ENCODE measurements around the gene CDHR3. TPM values are rescaled to one million over a fixed set of nuclear protein-coding genes. Genes with fewer than 3 reads are reported as not detected.
A peak's percentile ranks its signal among the peaks of the same experiment; 100 is the strongest.
"Not testable (repeated sequence)": the region's sequence is repeated elsewhere in the genome, so short reads cannot be mapped to it uniquely, and the experiment has no call there.

CDHR3 gene
- polyA plus RNA-seq, 4 donors = 4.3 to 17.1 (median 7.1) TPM

DNA sequence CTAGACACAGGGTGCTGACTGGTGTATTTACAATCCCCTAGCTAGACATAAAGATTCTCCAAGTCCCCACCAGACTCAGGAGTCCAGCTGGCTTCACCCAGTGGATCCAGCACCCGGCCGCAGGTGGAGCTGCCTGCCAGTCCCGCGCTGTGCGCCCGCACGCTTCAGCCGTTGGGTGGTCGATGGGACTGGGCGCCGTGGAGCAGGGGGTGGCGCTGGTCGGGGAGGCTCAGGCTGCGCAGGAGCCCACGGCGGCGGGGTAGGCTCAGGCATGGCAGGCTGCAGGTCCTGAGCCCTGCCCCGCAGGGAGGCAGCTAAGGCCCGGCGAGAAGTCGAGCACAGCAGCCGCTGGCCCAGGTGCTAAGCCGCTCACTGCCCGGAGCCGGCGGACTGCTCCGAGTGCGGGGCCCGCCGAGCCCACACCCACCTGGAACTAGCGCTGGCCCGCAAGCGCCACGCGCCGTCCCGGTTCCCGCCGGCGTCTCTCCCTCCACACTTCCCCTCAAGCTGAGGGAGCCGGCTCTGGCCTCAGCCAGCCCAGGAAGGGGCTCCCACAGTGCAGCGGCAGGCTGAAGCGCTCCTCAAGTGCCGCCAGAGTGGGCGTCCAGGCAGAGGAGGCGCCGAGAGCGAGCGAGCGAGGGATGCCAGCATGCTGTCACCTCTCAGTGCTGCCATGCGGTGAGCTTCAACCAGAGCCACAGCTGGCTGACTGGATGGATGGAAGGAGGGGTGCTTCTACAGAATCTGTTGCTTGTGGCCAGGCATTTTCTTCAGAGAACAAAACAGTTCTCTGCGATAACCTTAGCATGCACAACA, 7.2 kb upstream of the CDHR3 start:
- not testable (repeated sequence) for DNase-seq (ENCODE audit: low read depth in 4 of 4, low spot score in 2 of 4)

DNA sequence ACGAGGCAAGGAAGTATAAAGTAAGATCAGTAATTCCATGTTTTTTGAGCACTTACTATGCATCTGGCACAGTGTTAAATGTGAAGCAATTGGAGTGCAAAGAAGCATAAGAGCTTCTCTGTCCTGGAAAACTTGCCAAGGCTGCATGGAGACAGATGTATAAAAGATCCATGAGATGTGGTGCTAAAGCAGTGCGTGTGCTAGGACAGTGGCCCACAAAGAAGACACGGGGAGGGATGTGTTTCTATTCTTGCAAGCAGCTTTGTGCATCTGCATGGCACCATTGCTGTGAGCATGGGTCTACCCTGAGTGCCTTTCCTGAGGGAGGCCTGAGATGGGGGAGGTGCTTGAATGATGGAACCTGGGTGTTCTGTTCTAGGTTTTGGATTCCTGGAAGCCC, 5.1 kb upstream of the CDHR3 start:
- no peak for DNase-seq (ENCODE audit: low read depth in 4 of 4, low spot score in 2 of 4)

DNA sequence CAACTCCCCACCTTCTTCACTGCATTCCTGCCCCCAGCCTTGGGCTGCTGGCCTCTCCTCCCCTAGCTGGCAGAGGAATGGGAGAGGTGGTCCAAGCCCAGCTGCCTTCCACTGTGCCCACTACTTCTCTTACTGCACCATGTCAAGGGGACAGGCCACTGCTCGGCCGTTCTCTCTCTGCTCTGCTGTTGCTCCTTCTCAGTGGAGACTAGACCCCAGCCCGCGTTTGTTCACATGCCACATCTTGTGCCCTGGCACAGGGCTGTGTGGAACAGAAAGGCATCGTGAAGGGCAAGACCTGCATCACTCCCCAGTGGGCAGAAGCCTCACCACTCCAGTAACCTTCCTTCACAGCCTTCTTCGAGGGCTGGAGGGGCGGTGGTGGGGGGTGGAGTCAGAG, 711 bp upstream of the CDHR3 start:
- no peak for DNase-seq (ENCODE audit: low read depth in 4 of 4, low spot score in 2 of 4)

DNA sequence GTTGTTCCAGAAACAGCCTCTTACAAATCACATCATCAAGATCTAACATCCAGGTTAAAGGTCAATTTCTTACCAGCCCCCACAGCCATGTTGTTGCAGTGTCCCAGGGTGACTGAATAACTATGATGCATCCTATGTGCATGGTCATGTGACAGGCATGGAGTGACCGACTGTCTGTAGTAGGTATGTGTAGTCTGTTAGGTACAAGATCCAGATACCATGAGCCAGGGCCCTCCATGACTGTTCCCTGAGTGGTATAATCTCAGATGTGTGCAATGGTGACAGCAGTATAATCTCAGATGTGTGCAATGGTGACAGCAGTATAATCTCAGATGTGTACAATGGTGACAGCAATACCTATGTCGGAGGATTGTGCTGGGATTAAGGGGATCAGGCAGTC, 8.8 kb downstream of the CDHR3 start:
- no peak for DNase-seq (ENCODE audit: low read depth in 4 of 4, low spot score in 2 of 4)

DNA sequence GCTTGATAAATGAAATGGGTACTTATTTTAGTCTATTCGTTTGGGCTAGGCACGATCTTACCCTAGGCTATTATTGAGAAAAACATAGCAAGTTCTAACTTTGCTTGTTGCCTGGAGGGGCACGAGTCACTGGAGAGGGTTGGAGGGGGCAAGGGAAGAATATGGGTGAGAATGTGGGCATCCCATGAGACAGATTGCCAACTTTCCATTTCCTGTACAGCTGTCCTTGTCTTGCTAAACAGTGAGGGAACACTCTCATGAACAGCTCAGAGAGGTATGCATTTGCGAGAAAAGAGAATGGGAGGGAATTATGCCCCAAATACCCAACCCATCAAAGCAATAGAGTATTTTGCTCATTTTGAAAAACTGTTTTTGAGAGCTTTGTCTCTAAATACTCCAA, 9.2 kb downstream of the CDHR3 start:
- DNase-seq (ENCODE audit: low read depth in 4 of 4, low spot score in 2 of 4) = no peak

DNA sequence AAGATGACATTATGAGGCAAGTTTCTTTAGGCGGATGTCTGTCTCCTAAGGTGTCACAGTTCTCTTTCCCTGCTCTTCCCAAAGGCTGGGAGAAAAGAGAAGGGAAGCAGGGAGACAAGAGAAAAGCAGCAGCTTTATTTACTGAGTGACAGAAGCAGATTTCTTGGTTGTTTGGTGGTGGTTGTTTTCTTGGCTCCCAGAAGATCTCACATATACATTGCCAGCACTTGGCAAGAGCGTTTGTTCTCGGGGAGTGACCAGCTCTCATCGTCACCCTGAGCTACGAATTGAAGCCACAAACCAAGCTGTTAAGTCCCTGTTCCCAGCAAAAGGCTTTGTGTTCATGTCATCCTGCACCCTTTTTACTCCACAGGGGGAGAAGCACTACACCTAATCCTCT, 11.4 kb downstream of the CDHR3 start:
- no peak for DNase-seq (ENCODE audit: low read depth in 4 of 4, low spot score in 2 of 4)

DNA sequence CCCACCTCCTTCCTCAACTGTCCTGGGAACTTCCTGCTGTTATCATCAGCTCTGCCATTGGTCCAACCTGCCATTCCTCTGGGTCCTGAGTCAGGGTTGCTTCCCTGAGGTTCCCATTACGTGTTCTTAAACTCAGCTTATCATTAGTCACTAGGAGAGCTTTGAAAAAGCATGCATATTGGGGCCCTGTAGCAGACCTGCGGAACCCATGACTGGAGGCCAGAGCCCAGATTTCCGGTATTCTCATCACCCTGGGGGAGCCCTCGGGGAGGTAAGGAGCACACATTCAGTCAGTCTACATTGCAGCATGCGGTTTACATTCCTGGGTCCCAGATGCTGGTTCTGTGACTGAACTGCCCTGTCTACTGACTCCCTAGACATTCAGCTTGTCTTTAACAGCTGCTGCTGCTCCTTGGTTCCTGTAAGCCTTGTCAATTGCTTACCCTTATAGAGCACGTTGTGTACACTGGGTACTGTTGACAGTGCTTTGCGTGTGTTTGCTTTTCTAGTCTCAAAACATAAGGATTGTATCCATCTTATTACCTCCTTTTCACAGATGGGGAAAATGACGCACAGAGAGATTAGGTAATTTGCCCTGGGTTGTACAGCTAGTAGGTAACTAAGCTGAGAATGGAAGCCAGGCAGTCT, 12.8 kb downstream of the CDHR3 start:
- no peak for DNase-seq (ENCODE audit: low read depth in 4 of 4, low spot score in 2 of 4)

DNA sequence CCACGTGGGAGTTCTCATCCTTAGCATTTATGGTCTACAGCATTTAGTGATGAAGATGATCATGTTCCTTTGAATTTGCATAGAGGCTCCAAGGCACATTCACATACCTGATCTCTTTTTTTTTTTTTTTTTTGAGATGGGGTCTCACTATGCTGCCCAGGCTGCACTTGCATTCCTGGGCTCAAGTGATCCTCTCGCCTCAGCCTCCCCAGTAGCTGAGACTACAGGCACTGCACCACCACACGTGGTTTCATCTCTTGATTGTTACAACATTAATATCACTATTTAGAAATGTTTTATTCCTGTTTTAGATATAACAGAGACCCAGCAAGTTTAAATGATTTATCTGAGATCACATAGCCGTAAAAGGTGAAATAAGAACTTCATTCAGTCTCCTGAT, 13.8 kb downstream of the CDHR3 start:
- DNase-seq (ENCODE audit: low read depth in 4 of 4, low spot score in 2 of 4) = no peak

DNA sequence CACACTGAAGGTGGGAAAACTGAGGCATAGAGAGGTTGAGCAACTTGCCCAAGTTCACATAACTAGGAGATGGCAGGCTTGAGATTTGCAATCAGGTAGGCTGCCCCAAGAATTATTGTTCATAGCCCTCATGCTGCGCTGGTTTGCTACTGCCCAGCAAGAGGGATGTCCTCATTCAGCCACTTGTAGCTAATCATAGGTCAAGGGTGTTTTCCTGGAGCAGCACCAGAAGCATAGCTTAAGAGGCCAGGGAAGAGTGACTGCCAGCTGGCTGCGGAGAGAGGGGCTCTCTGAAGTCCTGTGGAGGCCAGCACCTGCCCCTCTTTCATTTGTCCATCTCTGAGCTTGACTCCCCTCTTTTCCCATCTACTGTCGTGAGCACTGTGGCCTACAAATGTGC, 15.0 kb downstream of the CDHR3 start:
- DNase-seq (ENCODE audit: low read depth in 4 of 4, low spot score in 2 of 4) = no peak

DNA sequence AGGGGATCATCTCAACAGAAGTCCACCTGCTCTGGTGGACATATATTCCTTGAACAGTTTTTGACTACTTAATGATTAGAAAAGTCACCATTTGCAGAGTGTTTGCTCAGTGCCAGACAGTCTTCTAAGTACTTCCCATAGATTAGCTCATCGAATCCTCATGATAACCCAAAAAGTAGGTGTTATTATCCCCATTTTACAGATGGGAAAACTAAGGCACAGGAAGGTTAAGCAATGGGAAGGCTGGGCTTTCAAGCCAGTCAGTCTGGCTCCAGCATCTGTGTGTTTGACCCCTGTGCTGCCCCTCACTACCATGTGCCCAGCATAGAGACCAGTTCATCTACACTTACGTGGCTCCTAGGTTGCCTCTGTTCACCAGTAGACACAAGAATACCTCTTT, 15.9 kb downstream of the CDHR3 start:
- no peak for DNase-seq (ENCODE audit: low read depth in 4 of 4, low spot score in 2 of 4)

DNA sequence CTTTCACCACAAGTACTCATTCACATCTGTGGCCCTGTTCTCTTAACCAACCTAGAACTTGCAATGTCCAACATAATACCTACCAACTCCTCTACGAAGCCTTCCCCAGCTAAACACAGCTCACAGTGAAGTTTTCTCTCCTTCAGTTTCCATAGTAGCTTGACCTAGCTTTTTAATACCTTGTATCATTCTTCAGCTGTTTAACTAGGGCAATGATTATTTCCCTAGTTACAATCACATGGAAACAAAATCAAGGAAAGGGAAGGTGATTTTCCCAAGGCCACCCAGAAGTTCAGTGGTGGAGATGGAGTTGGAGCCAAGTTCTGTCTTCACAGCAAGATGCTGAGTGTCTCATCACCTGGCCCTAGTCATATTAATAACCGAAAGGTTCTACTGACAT, 16.3 kb downstream of the CDHR3 start:
- no peak for DNase-seq (ENCODE audit: low read depth in 4 of 4, low spot score in 2 of 4)

DNA sequence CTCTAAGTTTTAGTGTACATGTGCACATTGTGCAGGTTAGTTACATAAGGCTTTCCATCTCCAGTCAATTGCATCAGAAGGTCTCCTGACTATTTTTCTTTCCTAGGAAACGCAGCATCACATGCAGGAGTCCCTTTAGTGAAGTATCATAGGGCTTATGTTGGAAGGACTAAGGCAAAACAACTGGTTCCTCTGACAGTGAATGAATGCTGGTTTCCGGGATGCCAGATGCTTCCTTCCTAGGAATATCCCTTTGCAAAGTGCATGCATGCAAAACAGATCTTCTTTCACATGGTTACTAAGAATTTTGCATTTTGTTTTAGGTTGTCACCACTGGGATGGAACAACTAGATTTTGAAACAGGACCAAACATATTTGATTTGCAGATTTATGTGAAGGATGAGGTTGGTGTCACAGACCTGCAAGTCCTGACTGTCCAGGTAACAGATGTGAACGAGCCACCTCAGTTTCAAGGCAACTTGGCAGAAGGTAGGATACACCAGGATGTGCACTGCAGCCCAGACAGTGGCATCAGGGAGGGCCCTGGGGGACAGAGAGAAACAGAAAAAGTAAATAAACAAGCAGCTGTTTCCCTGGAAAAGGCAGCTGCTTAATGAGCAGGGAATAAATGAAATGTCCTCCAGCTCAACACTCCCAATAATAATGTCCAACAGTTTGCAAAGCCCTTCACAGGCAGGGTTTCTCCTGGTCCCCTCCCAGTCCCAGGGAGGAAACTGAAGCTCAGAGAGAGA, 17.8 kb downstream of the CDHR3 start:
- no peak for DNase-seq (ENCODE audit: low read depth in 4 of 4, low spot score in 2 of 4)

DNA sequence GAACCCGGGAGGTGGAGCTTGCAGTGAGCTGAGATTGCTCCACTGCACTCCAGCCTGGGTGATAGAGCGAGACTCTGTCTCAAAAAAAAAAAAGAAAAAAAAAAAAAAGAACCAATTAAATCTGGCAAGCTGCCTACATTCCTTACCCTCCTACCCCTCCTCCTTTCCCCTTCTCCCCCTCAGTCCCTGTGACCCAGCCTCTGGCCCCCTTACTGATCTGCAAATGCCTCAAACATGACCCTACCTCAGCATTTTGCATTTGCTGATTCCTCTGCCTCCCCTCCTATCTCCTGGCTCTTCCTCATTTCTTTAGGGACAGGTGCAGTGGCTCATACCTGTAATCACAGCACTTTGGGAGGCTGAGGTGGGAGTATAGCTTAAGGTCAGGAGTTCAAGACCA, 19.3 kb downstream of the CDHR3 start:
- DNase-seq (ENCODE audit: low read depth in 4 of 4, low spot score in 2 of 4) = no peak

DNA sequence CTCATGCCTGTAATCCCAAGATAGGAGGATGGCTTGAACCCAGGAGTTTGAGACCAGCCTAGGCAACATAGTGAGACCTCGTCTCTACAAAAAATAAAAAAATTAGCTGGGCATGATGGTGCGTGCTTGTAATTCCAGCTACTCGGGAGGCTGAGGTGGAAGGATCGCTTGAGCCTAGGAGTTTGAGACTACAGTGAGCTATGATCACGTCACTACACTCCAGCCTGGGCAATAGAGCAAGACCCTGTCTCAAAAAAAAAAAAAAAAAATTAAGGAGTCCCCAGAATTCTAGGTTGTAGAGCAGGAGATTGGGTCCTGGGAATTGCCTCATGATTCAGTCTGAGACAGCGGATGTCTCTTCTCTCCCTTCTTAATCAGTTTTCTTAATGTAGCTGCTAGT, 21.7 kb downstream of the CDHR3 start:
- DNase-seq (ENCODE audit: low read depth in 4 of 4, low spot score in 2 of 4) = not testable (repeated sequence)

DNA sequence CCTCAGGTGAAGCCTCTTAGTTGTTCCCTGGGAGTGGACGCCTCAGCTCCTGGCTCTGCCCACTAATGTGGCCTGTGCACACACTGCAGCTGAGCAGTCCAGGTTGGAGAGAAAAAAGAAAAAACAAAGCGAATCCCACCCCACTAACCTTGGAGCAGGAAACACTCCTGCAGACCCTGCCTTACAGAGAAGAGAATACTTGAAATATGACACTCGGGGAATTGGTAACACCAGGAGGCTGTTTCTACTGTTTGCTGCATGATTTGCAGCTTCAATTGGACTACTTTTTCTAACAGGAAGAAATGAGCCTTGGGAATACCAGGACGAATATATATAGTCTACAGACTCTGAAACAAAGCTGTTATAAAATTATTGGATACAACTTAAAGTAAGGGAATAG, 22.2 kb downstream of the CDHR3 start:
- DNase-seq (ENCODE audit: low read depth in 4 of 4, low spot score in 2 of 4) = peak in 1 of 4 donors; percentile 21

DNA sequence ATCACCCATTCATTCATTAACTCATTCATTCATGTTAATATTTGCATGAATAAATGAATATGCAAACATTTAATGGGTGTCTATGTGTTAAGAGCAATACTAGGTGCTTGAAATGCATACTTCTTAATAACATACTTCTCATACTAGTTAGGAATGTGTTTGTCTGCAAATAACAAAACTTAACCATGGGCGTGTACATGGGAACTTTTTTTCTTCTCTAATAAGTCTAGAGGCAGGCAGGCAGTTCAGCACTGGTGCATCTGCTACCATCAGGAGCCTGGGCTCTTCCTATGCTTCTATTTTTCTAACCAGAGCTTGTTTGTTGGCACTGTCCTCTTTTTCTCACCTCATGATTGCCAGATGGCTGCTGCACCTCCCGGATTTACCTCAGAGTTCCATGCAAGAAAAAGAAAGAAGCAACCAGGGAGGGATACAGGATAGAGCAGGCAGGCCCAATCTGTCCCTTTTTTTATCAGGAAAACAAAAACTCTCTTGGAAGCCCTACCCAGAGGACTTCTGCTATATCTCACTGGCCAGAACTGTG, 22.7 kb downstream of the CDHR3 start:
- no peak for DNase-seq (ENCODE audit: low read depth in 4 of 4, low spot score in 2 of 4)

DNA sequence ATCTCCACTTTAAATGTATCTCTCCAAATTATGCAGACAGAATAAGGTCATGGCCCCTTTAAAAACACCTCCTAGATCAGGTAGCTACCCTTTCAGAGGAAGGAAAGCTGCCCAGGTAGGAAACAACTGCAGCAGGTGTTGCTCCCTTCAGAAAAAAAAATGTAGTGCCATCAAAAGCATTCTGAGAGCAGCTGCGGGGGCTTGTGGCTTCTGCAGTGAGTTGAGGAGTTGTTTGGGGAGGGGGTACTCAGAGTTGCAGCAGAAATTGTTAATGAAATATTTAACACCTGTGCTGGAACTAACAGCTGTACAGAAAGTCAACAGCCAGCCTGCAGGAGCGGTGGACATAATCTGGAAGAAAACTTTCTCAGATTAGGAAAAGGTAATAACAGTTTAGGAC, 24.0 kb downstream of the CDHR3 start:
- DNase-seq (ENCODE audit: low read depth in 4 of 4, low spot score in 2 of 4) = no peak

DNA sequence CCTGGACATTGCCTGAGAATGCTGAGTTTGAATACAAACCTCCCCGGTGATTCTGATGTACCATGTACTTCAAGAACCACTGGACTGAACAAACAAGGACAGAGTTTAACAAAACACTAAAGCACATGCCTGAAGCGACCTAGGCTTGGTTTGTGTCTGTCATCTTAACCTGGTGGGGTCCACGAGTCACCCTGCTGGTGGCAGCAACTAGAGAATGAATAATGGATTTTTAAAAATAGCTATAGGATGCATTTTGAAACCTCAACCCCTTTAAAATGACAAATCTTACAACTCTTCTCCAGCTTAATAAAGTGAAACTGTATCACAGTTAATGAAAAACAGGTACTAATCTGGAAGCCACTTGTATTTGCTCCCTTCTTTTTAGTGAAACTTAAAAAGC, 25.2 kb downstream of the CDHR3 start:
- DNase-seq (ENCODE audit: low read depth in 4 of 4, low spot score in 2 of 4) = no peak

DNA sequence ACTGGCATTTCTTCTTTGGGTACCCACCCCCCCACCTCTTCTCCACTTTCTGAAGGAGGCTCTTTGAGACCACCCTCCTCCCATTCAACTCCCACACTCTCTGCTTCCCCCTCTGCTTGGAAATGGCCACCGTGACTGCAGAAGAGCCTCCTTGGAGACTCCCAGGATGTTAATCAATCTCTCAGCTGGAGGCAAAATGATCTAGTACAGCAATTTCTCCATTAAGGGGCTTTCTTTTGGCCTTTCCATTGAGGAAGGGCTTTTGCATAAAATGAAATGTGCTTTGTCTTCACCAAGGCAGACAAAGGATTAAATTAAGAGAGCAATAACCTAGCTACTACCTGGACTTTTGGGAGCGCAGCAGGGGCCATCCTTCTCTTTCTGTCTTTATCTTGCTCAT, 26.1 kb downstream of the CDHR3 start:
- DNase-seq (ENCODE audit: low read depth in 4 of 4, low spot score in 2 of 4) = no peak

DNA sequence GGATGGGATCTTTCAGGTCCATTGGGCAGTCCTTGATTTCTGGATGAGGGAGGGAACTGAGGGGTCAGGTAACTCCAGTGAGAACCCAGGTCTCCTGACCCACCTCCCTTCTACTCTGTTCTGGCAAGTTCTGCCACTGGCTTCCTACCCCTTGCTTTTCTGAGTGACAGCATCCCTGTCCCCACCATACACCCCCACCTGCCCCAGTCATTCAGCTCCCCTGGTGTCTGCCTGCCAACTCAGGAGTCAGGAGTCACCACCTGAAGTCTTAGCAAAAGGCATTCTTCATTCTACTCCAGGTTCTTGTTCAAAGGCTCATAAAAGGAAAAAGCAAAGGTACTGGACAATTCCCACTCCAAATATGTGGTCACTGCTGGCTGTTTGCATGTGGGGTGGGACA, 26.6 kb downstream of the CDHR3 start:
- DNase-seq (ENCODE audit: low read depth in 4 of 4, low spot score in 2 of 4) = no peak

DNA sequence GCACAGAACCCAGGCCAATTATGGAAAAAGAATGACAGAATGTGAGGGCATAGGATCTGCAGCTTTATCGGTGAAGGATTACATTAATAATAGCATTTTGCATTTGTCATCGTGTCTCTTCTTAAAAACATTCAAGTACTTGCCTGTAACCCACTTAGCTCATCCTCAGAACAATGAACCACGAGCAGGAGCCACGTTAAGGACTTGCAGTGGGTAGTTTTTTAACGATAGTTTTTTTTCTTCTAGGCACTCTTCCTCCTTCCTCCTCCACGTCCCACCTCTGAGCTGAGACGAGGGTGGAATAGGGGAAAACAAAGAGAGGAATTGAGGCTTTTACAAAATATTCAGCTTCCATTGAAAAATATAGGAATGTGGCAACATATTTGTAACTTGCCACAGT, 27.1 kb downstream of the CDHR3 start:
- no peak for DNase-seq (ENCODE audit: low read depth in 4 of 4, low spot score in 2 of 4)
